Activated T-helper 1 cell treated with anti-CD3 and anti-CD28 coated beads, Interleukin-2, amount 50 U/mL, for 16 hours (primary cell): ENCODE data around the gene GLS.
"Not testable (repeated sequence)": the region's sequence is repeated elsewhere in the genome, so short reads cannot be mapped to it uniquely, and the experiment has no call there.

Experiments
- DNase-seq, 2 donors: peaks; one replicate each; pipeline ENCODE4 v3.0.0-alpha.2; 2020; ENCODE audit warnings: low read depth in 1 of 2, low spot score in 1 of 2

Gene GLS

DNA sequence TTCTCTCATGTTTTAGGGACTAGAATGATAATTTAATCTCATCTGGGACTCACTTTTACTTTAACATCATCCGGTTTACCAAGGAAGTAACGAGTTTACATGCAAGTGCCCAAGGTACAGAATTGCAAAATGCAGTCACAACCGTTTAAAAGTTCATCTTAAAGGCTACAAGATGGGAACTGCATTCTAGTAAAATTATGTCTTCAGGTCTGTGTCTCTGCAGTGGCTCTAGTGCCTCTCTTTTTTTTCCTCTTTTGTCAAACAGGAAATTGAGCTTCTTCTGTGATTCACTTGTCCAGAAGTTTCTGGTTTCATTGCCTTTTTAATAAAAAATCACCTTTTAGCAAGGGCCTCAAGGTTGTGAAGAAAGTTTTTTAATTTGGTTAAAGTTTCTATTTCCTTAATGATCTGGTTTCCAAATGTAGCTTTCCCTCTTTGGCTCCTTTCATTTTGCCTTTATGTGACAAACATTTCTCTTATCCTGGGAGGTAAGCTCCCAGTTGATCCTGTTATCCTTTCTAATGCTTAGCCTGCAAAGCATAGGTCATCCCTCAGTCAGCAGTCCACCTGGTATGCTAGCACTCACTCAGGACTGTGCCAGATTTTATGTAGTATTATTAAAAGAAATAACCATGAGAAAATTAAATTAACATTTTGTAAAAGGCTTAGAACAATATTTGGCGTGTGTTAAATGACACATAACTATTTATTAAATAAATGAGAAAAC, 2.4 kb downstream of the GLS start:
- DNase-seq: no peak

DNA sequence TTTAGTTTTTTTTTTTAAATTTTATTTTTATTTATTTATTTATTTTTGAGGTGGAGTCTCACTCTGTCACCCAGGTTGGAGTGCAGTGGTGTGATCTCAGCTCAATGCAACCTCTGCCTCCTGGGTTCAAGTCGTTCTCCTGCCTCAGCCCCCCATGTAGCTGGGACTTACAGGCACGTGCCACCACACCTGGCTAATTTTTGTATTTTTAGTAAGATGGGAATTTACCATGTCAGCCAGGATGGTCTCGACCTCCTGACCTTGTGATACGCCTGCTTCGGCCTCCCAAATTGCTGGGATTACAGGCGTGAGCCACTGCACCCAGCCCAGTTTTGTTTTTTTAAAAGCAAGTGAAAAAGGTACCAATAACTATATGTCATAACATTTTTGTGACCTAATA, 5.2 kb downstream of the GLS start:
- DNase-seq: not testable (repeated sequence)

DNA sequence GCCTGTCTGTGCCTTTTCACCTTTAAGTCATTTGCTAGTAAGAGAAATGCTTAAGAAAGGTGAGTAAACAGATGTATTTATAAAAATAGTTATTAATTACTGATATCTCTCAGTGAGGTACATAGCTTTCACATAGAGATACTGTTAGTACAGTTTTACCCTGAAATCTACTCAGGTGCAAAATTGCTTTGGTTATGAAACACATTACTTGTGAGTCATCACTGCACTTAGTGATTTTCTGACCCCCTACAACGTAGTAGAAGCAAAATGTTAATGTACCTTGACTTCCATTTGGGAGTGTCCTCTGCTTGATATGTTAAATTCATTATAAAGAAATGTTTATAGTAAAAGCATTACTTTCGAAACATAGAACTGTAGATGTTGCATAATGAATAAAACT, 6.5 kb downstream of the GLS start:
- DNase-seq: no peak

DNA sequence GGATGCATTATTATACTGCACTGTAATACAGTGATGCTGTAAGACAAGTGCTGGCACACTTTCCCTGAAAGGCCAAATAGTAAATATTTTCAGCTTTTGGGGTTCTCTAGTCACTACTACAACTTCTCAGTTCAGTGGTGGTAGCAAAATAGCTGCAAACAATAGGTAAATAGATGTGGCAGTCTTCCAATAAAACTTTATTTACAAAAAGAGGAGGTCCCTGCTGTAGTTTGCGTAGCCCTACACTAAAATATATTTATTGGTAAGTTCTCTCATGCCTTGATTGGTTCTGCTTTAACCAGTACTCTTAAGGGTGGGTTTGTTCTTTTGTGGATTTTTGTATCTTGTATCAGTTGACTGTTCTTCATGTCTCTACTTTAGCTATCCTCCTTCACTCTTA, 7.8 kb downstream of the GLS start:
- no peak for DNase-seq

DNA sequence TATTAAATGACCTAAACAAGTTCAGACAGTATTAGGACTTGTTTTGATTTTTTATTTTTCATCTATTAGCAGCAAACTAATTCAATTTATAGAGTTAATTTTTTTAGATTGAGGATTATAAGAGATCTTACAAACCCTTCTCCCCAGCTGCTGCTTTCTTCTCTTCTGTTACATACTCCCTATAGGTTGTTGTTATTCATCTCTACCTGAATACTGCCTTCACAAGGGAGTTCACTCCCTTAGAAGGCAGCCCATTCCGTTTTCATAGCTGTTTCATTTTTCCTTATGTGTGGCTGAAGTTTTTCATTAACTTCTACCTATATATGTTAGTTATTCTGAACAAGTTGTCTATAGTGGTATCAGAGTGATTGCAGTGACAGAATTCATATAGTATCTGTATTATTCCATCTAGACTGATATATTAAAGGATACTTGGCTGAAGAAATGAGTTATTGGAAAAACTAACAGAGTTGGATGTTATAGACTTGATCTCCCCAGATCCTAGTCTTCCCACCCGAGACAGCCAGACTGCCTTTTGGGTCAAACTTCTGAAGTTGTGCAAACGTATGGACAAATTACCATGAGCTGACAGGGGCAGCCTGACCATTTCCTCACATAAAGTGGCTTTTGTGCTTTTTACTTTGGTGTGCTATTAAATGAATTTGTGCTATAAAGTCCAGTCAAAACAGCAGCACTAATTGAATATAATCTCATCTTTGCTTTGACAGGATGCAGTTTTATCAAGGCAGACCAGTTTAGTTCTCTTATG, 8.7 kb downstream of the GLS start:
- DNase-seq: no peak

DNA sequence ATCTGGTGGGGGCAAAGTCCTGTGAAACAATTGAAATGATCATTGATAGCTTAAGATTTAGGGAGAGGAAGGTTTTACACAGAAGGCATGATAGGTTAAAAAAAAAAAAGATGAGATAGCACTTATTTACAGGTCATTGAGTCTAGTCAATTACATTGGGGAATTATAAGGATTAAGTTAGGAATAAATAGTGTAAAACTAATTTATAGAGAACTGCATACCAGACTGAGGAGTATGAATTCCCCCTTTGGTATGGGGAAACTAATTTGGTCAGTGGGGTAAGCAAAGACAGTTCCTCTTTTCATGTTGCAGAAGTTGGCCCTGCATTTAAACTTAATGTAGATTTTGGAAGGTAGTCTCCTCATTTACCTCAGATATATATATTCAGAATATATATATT, 10.8 kb downstream of the GLS start:
- DNase-seq: no peak

DNA sequence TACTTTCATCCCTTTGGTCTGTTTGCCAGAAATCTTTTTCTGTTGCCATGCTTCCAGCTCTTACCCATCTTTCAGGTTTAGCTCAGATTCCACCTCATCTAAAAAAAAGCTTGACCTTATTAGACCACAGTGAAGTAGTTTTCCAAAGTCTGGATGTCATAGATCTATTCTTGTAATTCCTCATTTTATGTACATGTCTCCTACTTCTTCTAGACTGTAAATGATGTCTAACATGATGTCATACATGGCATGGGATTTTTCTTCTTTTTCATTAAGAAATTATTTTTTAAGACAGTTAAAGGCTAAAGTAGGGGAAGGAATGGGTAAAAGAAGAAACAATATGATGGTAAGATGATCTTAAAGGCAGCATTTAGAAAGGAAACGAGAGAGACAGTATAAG, 11.3 kb downstream of the GLS start:
- no peak for DNase-seq

DNA sequence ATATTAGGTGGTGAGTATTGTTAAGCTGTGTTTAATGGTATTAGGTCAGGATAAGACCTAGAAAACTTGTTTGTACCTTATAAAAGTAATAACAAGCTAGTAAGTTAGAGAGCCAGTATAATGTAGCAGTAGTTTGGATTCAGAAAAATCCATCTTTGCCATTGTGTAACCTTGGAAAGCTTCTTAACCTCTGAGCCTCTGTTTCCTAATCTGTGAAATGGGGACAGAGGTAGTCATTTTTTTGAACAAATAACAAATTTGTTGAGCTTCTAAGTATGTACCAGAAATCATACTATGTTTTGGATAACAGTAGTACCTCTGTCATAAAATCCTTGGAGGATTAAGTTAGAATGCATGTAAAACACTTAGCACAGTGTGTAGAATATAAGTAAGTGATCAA, 12.5 kb downstream of the GLS start:
- DNase-seq: no peak

DNA sequence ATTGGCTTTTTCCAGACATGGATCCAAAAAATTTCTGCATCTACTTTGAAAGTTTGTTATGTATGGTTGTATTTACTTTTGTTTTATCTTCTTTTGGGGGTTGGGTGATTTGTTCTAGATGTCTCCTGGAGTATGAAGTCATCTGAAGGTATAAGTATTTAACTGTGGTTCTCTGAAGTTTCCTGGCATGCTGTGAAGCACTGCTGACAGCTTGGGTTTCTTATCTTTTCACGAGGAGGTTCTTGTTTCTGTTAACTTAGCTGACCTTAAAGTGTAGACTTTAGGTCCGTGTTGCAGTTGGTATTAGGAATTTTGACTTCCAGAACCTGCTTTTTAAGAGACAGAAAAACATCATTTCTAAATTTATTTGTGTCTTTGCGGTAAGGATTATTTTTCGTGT, 15.9 kb downstream of the GLS start:
- no peak for DNase-seq

DNA sequence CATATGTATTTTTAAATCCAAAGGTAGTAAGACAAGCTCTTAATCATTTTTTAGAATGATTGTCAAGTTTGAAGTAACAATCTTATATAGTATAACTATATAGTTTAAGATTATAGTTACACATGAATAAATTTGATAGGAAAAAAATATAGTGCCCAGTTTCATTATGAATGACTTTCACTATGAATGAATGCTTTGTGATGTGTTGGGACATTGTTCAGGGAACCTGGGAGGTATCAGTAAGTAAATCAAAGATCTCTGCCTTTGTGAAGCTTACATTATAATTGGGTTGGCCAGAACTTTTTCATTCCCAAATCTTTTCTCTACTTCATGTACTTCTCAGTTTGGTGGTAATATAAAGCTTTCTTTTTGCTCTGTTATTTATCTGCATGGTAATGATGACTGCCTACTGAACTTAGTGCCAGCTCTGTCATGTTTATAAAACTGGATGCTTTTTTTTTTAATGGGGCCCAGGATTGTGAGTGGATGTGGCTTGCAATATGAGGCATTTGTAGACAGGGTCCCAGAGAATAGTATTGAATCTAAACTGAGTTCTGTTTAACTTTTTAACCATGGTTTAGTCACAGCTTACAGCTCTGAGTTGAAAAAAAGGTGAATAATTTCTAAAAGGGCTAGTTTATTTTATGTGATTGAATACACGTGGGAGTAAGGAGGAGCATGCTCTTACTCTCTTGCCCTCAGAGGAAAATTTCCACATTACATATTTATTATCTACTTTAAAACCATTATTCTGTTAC, 23.3 kb downstream of the GLS start:
- DNase-seq: no peak

DNA sequence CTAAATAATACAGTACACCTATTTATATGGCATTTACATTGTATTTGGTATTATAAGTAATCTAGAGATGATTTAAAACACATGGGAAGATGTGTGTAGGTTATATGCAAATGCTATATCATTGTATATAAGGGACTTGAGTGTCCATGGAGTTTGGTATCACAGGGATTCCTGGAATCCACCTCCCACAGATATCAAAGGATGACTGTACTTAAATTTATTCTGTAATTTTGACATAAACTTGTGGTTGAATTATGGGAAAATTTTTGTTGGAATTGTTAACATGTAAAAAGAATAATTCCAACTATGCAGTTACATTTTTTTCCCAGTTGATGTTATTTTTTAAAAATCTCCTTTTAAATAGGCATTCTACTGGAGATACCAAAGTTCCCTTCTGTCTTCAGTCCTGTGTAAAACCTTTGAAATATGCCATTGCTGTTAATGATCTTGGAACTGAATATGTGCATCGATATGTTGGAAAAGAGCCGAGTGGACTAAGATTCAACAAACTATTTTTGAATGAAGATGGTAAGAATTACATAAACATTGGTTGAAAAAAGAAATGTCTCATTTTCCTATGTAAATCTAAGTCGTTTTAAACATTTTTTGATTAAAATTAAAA, 24.1 kb downstream of the GLS start:
- DNase-seq: no peak

DNA sequence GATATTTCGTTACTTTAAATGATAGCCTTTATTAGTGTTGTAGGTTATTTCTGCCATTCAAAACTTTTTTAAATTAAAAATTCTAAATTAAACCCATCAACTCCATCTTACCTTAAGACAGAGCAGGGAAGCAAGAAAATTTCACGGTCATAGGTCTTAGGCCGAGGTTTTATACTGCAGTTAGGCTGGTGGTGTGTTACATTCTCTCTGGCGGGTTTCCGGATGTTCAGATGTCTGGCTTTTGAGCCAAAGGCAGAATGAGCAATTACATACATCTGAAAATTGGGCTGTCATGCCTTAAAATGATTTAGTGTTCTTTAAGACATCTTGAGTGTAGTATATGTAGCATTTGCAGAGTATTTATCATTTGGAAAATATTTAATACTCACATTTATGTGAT, 27.9 kb downstream of the GLS start:
- no peak for DNase-seq

DNA sequence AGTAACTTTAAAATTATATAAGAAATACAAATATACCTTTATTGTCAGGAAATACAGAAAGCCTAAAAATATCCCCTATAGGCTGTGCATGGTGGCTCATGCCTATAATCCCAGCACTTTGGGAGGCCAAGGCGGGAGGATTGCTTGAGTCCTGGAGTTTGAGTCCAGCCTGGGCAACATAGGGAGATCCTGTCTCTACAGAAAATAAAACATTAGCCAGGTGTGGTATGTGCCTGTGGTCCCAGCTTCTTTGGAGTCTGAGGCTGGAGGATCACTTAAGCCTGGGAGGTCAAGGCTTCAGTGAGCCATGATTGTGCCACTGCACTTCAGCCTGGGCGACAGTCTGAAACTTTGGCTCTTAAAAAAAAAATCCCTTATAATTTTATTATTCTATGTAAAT, 29.1 kb downstream of the GLS start:
- no peak for DNase-seq

DNA sequence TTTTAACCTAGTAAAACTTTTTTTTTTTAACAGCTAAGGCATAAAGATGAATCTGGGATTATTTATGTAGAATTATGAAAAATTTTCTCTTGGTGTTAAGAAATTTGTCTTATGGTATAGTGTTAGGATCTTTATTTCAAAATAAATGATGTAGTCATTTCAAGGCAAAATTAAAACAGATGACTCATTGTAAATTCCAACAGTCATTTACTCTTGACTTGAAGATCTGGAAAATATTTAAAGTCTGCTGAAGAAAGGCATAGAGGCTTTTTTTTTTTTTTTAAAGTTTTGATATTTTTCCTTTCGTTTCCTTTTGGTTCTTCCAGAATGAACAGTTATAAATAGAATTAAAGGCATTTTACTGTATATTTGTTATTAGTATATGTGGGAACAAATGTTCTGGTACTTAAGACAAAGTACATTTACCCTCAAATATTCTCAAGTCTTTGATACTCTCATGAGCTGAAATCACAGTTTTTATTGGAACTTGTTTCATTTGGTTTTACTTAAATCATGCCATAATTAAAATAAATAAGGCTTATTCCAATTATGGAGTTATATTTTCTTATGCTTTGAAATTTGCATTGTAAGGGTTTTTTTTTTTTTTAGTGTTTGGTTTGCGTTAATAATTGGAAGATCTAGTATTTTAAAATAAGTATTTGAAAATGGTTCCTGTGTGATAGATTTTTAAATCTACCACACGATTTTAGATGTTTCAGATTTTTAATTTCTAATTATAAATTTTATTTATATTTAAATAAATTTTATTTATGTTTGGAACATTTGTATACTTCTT, 29.9 kb downstream of the GLS start:
- DNase-seq: no peak

DNA sequence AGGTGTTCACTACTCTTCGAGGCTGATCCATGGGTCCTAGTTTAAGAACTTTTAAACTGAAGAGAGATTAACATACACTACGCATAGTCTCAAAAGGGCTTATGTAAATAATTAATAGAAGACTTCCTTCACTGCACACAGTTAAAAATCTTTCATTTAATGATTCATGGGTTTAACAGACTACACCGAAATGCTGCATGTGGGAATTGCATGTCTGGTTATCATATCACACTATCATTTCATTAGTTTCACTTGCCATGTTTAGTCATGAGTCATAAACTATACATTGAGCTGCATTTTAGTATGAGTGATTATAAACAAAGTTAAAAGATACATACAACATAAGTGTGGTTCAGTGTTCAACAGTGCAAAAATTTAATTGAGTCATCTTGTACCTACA, 31.2 kb downstream of the GLS start:
- no peak for DNase-seq

DNA sequence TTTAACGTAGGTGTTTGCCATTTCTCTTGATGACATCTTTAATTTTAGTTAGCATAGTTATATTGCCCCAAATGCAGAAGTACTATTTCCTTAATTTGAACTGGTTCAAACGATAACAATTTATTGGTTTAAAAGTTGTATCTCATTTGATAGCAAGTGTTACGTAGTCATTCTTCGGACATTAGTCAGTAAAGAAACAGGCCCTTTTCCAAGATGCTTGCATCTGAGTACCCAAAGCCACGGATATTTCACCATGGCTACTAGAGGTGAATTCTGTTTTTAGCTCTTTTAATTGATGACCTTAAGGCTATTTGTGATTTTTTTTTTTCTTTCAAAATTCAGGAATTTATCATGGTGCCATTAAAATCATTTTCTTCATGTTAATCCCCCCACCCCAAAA, 32.1 kb downstream of the GLS start:
- no peak for DNase-seq

DNA sequence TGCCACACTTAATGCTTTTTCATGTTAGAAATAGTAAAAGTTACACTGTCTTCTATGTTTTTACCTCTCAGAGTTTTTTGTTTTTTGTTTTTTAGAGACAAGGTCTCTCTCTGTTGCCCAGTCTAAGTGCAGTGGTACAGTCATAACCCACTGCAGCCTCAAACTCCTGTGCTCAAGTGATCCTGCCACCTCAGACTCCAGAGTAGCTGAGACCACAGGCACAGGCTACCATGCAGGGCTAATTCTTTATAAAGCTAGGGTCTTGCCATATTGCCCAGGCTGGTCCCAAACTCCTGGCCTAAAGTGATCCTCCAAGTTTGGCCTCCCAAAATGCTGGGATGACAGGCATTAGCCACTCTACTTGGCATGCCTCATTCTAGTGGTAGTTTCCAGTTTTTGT, 33.1 kb downstream of the GLS start:
- DNase-seq: no peak

DNA sequence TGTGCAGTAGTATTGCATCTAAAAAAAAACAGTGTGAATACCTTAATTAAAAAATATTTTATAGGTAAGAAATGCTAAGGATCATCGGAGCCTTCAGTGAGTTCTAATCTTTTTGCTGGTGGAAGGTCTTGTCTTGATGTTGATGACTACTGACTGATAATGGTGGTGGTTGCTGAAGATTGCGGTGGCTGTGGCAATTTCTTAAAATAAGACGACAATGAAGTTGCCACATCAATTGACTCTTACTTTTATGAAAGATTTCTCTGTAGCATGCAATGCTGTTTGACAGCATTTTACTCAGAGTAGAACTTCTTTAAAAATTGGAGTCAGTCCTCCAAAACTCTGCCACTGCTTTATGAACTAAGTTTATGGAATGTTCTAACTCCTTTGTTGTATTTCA, 36.2 kb downstream of the GLS start:
- no peak for DNase-seq

DNA sequence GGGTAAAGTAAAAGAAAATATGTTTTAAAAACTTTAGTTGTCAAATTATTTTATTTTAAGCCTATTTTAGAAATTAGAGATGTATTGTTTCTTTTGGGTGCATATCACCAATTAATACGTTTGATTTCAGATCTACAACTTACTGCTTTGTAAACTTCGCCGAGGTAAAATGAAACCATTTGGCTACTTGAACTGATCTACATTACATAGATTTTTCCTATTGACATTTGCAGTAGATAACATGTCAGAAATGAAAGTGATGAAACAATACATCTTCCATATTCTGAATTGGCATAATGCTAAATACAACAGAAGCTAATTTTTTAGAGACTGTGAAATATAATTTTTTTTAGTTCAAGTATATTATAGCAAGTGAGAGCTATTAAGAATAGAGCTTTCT, 39.5 kb downstream of the GLS start:
- DNase-seq: no peak

DNA sequence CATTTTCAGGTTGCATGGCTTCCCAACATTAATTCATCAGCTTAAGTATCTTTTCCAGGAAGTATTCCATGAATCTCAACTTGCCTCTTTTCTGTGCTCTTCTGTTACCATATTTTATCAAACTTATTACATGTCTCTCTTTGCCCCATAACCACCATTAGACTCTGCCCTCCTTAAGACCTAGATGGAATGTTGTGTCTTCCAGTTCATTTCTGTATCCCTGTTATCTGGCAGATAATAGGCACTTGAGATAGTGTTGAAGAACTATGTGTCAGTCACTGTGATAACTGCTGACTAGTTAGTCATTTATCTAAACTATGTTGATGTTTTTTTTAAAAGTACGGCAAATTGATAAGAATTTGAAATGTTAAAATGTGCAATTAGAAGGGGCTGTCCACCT, 41.8 kb downstream of the GLS start:
- DNase-seq: no peak

DNA sequence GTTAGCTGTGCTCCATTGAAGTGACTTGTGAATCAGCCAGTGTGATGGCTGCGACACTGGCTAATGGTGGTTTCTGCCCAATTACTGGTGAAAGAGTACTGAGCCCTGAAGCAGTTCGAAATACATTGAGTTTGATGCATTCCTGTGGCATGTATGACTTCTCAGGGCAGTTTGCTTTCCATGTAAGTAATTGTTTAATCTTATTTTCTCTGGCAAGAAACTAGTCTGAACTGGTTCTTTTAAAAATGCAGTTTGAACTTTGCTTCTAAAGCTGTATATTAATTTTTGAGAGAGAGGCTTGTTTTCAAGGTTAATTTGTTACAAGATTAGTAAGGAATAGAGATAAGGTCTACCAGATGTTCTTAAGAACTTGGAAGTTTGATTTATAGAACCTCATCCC, 46.7 kb downstream of the GLS start:
- DNase-seq: no peak
